ENCODE results near the gene FBXL12. TPM values are rescaled to one million over a fixed set of nuclear protein-coding genes. Genes with fewer than 3 reads are reported as not detected.

FBXL12 gene
- total and polyA plus RNA-seq, 2 of the 4 experiments (the other 2 are of a cell fraction): 8.1 to 42.6 TPM

GRCh38 chr19:9839415-9839814 is 20.5 kb upstream of the FBXL12 start:
- H3K18ac ChIP-seq (ENCODE audit: low read depth, low read length): no peak overlapping the region
- H3K9ac ChIP-seq (ENCODE audit: low read depth, low read length): no peak overlapping the region
- no peak for TF ChIP-seq RFX5 (IDR thresholded peaks at IDR 0.05; ENCODE audit: low read depth, low read length)
- TF ChIP-seq MXI1 (IDR thresholded peaks at IDR 0.05; ENCODE audit: borderline replicate concordance, low read depth, low read length): peak; percentile 37; the same call in 1 of the 2 replicates
- H3K27me3 ChIP-seq (ENCODE audit: control insufficient read depth, insufficient read depth, low read length): no peaks in the 10 kb centered on the region
- no peak overlapping the region for H2BK5ac ChIP-seq (ENCODE audit: low read depth, low read length, poor library complexity, severe bottlenecking)
- no peak overlapping the region for H3K4ac ChIP-seq (ENCODE audit: low read depth, low read length)
- H3K4me2 ChIP-seq (ENCODE audit: low read depth, low read length): no peak overlapping the region
- no peak overlapping the region for H4K5ac ChIP-seq (ENCODE audit: low read depth, low read length)
- in situ Hi-C loops (cut with MboI; ENCODE audit: low sequenced_read_pairs) (no loop called here), dilution Hi-C loops (cut with HindIII; ENCODE audit: low sequenced_read_pairs, unreplicated experiment) (no loop called here), intact Hi-C loops (cut with micrococcal nuclease) (no loop called here)
- ChIA-PET POLR2A (ENCODE audit: unreplicated experiment) (no interaction called here), CTCF (no interaction called here)
- H3K4me1 ChIP-seq (ENCODE audit: control insufficient read depth, insufficient read depth, low read length): no peaks in the 10 kb centered on the region; the same call in 1 of the 2 replicates
- H3K14ac ChIP-seq (replicated peaks; ENCODE audit: low read depth, low read length): no peak overlapping the region
- no peaks in the 10 kb centered on the region for H3K9me3 ChIP-seq (ENCODE audit: control insufficient read depth, insufficient read depth, low read length)
- H4K8ac ChIP-seq (ENCODE audit: low read depth in 2 of 2, low read length in 2 of 2): no peak overlapping the region
- H2AK9ac ChIP-seq (replicated peaks; ENCODE audit: low read depth, low read length, poor library complexity): no peak overlapping the region
- H2BK20ac ChIP-seq (ENCODE audit: low read depth, low read length): no peak overlapping the region
- H4K20me1 ChIP-seq (ENCODE audit: insufficient read depth, low read length): peaks cover 3% of the 10 kb centered on the region
- DNase-seq: peak; percentile 51
- peaks cover 22 to 67% of the 10 kb centered on the region in 2 experiments; a peak in 3 of 4 replicates for H3K79me1 ChIP-seq (ENCODE audit: low read depth in 1 of 2, low read length in 2 of 2)
- H3K23ac ChIP-seq (ENCODE audit: low read depth, low read length): no peak overlapping the region
- WGBS, 2 experiments (ENCODE audit: extremely low coverage in 2 of 2, insufficient read length in 1 of 2): no CpG with 5 or more reads among the region's 1 CpG
- H3K36me3 ChIP-seq (ENCODE audit: control insufficient read depth, insufficient read depth, low read length): peaks cover 46% of the 10 kb centered on the region
- H2AK5ac ChIP-seq (ENCODE audit: low read depth, low read length): no peak overlapping the region
- no peak overlapping the region for H4K91ac ChIP-seq (ENCODE audit: insufficient read depth, low read depth, low read length)
- no peak for ATAC-seq (ENCODE audit: low read depth)
- no peak overlapping the region for H3K27ac ChIP-seq (ENCODE audit: insufficient read depth, low read length)
- no peak overlapping the region for H3K56ac ChIP-seq (ENCODE audit: extremely low read depth, insufficient read depth, low read length)
- H2BK120ac ChIP-seq (ENCODE audit: low read depth, low read length): no peak overlapping the region
- no peak overlapping the region for H2AFZ ChIP-seq (replicated peaks; ENCODE audit: low read length, poor library complexity)
- no peak overlapping the region for H2BK15ac ChIP-seq (ENCODE audit: low read depth, low read length)
- H3K4me3 ChIP-seq (ENCODE audit: insufficient read depth, low read depth, low read length): no peak overlapping the region
- H3K9me1 ChIP-seq (ENCODE audit: insufficient read depth, low read length): peaks cover 4% of the 10 kb centered on the region; the same call in 1 of the 2 replicates
- no TSS peak for BruUV-seq (replicated peaks)
